Trophoblast cell (in vitro differentiated cells and primary cell): ENCODE measurements around the gene TNNI2.
A peak's percentile ranks its signal among the peaks of the same experiment; 100 is the strongest.

Experiments
- DNase-seq, 2 donors: peaks; one replicate each; pipeline ENCODE4 v3.0.0-alpha.2; 2016
- H2AFZ ChIP-seq: 2 replicates; pipeline ENCODE4 v1.6.1; 2013; ENCODE audit warnings: low read length, moderate library complexity, mild to moderate bottlenecking; ENCODE audit not compliant: insufficient read depth, poor library complexity
- H2AK5ac ChIP-seq: 2 replicates; pipeline ENCODE4 v1.6.1; 2013; ENCODE audit warnings: mild to moderate bottlenecking, low read length
- H2BK120ac ChIP-seq: 2 replicates; pipeline ENCODE4 v1.6.1; 2013; ENCODE audit warnings: low read length, mild to moderate bottlenecking, moderate library complexity; ENCODE audit not compliant: insufficient read depth, poor library complexity
- H2BK12ac ChIP-seq: 2 replicates; pipeline ENCODE4 v1.6.1; 2013; ENCODE audit warnings: mild to moderate bottlenecking, low read length, moderate library complexity
- H2BK5ac ChIP-seq: 2 replicates; pipeline ENCODE4 v1.6.1; 2013; ENCODE audit warnings: low read length, low read depth, moderate library complexity, mild to moderate bottlenecking; ENCODE audit not compliant: poor library complexity
- H3K14ac ChIP-seq: 2 replicates; pipeline ENCODE4 v1.6.1; 2013; ENCODE audit warnings: mild to moderate bottlenecking, low read length
- H3K18ac ChIP-seq: 2 replicates; pipeline ENCODE4 v1.6.1; 2013; ENCODE audit warnings: mild to moderate bottlenecking, low read length
- H3K23ac ChIP-seq: 2 replicates; pipeline ENCODE4 v1.6.1; 2013; ENCODE audit warnings: low read length
- H3K27ac ChIP-seq: 2 replicates; pipeline ENCODE4 v1.5.1; 2013; ENCODE audit warnings: low read depth, mild to moderate bottlenecking, inconsistent platforms, low read length, moderate library complexity
- H3K27me3 ChIP-seq: 2 replicates; pipeline ENCODE4 v1.6.1; 2013; ENCODE audit warnings: inconsistent platforms, mild to moderate bottlenecking, low read length, moderate library complexity; ENCODE audit not compliant: insufficient read depth
- H3K36me3 ChIP-seq, 2 experiments: 1 replicate in 1 of 2; 2 replicates in 1 of 2; pipeline ENCODE4 v1.6.1; 2013; ENCODE audit warnings: low read length in 2 of 2, mild to moderate bottlenecking in 2 of 2, moderate library complexity in 1 of 2; ENCODE audit not compliant: insufficient read depth in 2 of 2, control insufficient read depth in 1 of 2
- H3K4ac ChIP-seq: 2 replicates; pipeline ENCODE4 v1.6.1; 2013; ENCODE audit warnings: low read depth, mild to moderate bottlenecking, low read length, moderate library complexity
- H3K4me1 ChIP-seq, 2 experiments: 1 replicate in 1 of 2; 2 replicates in 1 of 2; pipeline ENCODE4 v1.6.1; 2013; ENCODE audit warnings: low read length in 2 of 2, mild to moderate bottlenecking in 2 of 2, moderate library complexity in 1 of 2; ENCODE audit not compliant: insufficient read depth in 2 of 2, control insufficient read depth in 1 of 2
- H3K4me2 ChIP-seq: 2 replicates; pipeline ENCODE4 v1.6.1; 2013; ENCODE audit warnings: inconsistent platforms, mild to moderate bottlenecking, low read length, moderate library complexity
- H3K4me3 ChIP-seq: 2 replicates; pipeline ENCODE4 v1.5.1; 2013; ENCODE audit warnings: mild to moderate bottlenecking, low read depth, low read length, inconsistent platforms
- H3K79me1 ChIP-seq: one replicate; pipeline ENCODE4 v1.6.1; 2013; ENCODE audit warnings: low read length
- H3K79me2 ChIP-seq: 2 replicates; pipeline ENCODE4 v1.6.1; 2013; ENCODE audit warnings: low read length, mild to moderate bottlenecking; ENCODE audit not compliant: control insufficient read depth, insufficient read depth, poor library complexity
- H3K9ac ChIP-seq: 2 replicates; pipeline ENCODE4 v1.6.1; 2013; ENCODE audit warnings: mild to moderate bottlenecking, low read length
- H3K9me3 ChIP-seq: 2 replicates; pipeline ENCODE4 v1.6.1; 2013; ENCODE audit warnings: low read depth, mild to moderate bottlenecking, control low read depth, inconsistent platforms, low read length; ENCODE audit not compliant: insufficient read depth
- H4K12ac ChIP-seq: 2 replicates; pipeline ENCODE4 v1.6.1; 2013; ENCODE audit warnings: low read depth, mild to moderate bottlenecking, low read length, moderate library complexity
- H4K8ac ChIP-seq: 2 replicates; pipeline ENCODE4 v1.6.1; 2013; ENCODE audit warnings: low read depth, mild to moderate bottlenecking, low read length, moderate library complexity
- H4K91ac ChIP-seq: one replicate; pipeline ENCODE4 v1.6.1; 2013; ENCODE audit warnings: low read depth, mild to moderate bottlenecking, low read length, moderate library complexity
- WGBS: extraction: QIAGEN DNeasy Blood & Tissue Kit; methylation state at CpG from one replicate; pipeline ENCODE4 v1.1.7; 2013; ENCODE audit warnings: missing lambda C conversion rate; ENCODE audit not compliant: insufficient read length, insufficient coverage; ENCODE audit errors: extremely low coverage; 5-methylcytosine and 5-hydroxymethylcytosine counted together

The TNNI2 gene

DNA sequence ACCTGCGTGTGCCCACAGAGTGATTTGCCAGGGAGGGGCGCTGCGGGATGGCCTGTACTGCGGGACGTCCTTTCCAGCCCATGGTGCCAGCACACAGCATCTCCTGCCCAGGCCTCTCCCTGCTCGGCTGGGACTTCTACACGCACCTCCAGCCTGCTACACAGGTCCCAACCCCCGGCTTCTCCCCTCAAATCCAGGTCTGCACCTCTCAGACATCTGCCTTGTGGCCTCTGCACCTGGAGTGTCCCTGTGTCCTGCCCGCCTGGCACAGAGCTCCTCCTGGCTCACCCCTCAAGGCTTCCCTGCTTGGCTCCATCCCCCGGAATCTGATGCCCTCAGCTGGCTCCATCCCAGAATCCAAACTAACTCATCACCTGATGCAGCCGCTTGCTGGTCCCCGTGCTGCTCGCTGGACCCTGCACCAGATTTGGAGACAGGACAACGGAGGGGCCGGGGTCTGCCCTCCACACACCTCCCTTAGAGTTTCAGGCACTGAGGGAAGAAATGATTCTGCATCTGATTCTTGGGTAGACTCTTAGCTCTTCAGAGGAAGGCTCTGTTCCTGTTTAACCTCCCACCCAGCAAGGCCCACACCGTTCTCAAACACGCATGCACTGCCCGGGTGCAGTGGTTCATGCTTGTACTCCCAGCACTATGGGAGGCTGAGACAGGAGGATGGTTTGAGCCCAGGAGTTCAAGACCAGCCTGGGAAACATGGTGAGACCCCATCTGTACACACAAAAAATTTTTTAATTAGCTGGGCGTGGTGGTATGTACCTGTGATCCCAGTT is 10.1 kb downstream of the TNNI2 start:
- Histone ChIP-seq H3K27me3 (no peaks in the 10 kb centered on the region), H3K4me1 (peaks cover 3 to 5% of the 10 kb centered on the region in 2 experiments), H2BK12ac (no peak overlapping the region), H3K9ac (no peak overlapping the region), H3K9me3 (no peaks in the 10 kb centered on the region), H2BK5ac (no peak overlapping the region), H3K79me2 (no peaks in the 10 kb centered on the region), H3K4ac (no peak overlapping the region), H3K4me2 (no peak overlapping the region), H3K14ac (no peak overlapping the region), H3K18ac (no peak overlapping the region), H3K23ac (no peak overlapping the region), H3K36me3 (no peaks in the 10 kb centered on the region), H3K4me3 (no peak overlapping the region), H4K12ac (no peak overlapping the region), H2AK5ac (no peak overlapping the region), H2BK120ac (no peak overlapping the region), H3K27ac (no peak overlapping the region), H3K79me1 (peaks cover 2% of the 10 kb centered on the region), H4K8ac (no peak overlapping the region), H2AFZ (no peak overlapping the region), H4K91ac (no peak overlapping the region)
- no CpG with 5 or more reads among the region's 19 CpGs for WGBS
- no peak for DNase-seq

DNA sequence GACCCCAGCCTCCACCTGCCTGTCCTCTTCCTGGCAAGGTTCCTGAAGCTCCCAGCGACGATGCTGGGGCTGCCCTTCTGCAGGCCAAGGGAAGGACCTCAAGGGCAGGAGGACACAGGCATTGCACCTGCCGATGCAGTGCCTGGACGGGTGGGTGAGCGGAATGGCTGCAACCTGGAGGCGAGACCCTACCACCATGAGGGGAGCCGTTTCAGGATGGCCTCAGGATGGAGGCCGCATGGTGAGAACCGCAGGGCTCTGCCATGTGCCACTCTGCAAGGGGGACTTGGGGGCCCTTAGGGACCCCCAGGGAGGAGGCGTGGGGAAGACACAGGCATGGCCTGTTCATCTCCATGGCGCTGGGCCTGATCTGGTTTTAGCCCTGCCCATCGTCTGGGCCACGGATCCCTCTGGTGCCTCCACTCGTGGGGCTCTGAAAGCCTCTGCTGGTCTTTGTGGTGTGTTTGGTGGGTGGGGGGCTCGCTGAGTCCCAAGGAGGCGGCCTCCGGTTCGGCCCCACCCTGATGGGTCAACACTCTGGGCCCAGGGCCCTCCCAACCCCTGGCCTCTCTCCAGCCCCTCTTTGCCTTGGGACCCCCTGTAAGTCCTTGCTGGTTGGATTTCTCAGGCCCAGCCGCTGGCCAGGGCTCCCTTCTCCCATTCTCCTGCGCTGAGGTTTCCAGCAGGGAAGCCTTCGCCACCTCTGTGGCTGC is 12.8 kb downstream of the TNNI2 start:
- H3K27ac ChIP-seq = no peak overlapping the region
- H3K4me1 ChIP-seq = peaks cover 7 to 10% of the 10 kb centered on the region in 2 experiments
- no peaks in the 10 kb centered on the region for H3K36me3 ChIP-seq
- no peak overlapping the region for H4K12ac ChIP-seq
- H3K79me1 ChIP-seq = peaks cover 5% of the 10 kb centered on the region
- H2AK5ac ChIP-seq = no peak overlapping the region
- H3K4me3 ChIP-seq = peak overlapping the region; percentile 37
- H2BK12ac ChIP-seq = no peak overlapping the region
- H3K18ac ChIP-seq = no peak overlapping the region
- H2BK120ac ChIP-seq = no peak overlapping the region
- WGBS = no CpG with 5 or more reads among the region's 21 CpGs
- H3K14ac ChIP-seq = no peak overlapping the region
- DNase-seq = no peak
- no peak overlapping the region for H3K4me2 ChIP-seq
- no peaks in the 10 kb centered on the region for H3K79me2 ChIP-seq
- no peak overlapping the region for H3K9ac ChIP-seq
- H3K23ac ChIP-seq = no peak overlapping the region
- no peak overlapping the region for H2AFZ ChIP-seq
- H3K27me3 ChIP-seq = no peaks in the 10 kb centered on the region
- no peak overlapping the region for H3K4ac ChIP-seq
- no peak overlapping the region for H4K91ac ChIP-seq
- H2BK5ac ChIP-seq = no peak overlapping the region
- no peak overlapping the region for H4K8ac ChIP-seq
- no peaks in the 10 kb centered on the region for H3K9me3 ChIP-seq

DNA sequence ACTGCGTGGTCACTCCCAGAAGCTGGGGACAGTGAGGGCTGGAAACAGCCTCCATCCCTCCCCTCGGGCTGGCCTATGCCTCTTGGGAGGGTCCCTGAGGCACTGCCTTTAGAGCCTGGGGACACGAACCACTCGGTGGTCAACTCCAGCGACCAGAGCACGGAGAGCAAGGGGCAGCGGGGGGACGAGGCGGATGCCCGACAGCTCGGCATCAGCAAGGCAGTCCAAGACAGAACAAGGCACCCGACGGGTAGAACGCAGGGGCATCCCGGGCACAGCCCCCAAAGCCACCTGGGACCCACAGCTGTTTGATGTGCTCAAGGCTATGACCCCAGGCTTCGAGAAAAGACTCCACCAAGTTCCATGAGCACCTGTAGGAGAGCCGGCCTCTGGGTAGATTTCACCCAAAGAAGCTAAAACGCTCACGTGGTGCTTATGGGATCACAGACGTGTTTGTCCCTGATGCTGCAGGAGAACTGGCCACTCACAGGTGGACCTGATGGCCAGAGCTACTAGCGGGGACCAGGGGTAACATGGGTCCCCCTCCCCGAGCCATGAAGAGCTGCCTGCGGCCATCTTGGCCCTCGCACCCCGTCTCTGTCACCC is 13.6 kb downstream of the TNNI2 start:
- Histone ChIP-seq H3K27me3 (no peaks in the 10 kb centered on the region), H3K23ac (no peak overlapping the region), H3K4ac (no peak overlapping the region), H2AK5ac (no peak overlapping the region), H3K18ac (no peak overlapping the region), H3K27ac (no peak overlapping the region), H3K9me3 (no peaks in the 10 kb centered on the region), H3K79me2 (no peaks in the 10 kb centered on the region), H4K91ac (no peak overlapping the region), H3K9ac (no peak overlapping the region), H3K4me1 (peaks cover 7 to 10% of the 10 kb centered on the region in 2 experiments), H4K12ac (no peak overlapping the region), H3K79me1 (peaks cover 5% of the 10 kb centered on the region), H2BK120ac (no peak overlapping the region), H2BK12ac (no peak overlapping the region), H2AFZ (no peak overlapping the region), H2BK5ac (no peak overlapping the region), H3K4me3 (no peak overlapping the region), H3K14ac (no peak overlapping the region), H3K4me2 (no peak overlapping the region), H4K8ac (no peak overlapping the region), H3K36me3 (no peaks in the 10 kb centered on the region)
- no CpG with 5 or more reads among the region's 25 CpGs for WGBS
- no peak for DNase-seq

DNA sequence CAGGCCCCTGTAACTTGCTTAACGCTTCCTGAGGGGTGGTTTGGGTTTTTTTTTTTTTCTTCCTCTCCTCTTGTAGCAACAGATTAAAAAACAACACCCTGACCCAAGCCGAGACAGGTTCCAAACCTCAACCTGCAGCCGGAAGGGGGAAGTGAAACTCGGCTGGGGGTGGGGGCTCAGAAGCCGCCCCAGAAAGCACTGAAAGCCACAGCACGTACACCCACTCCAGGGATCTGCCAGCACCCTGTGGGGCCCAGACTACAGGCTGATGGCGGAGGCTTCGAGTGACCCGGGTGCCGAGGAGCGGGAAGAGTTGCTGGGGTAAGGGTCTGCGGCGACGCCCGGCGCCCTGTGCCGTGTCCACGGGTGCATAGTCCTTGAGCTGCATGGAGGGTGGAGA is 14.1 kb downstream of the TNNI2 start, which contains the start of gene LSP1:
LSP1 (plus strand) TSS at position 208 of the 400 bp plus-strand sequence; CDS start at position 269, 61 bp downstream.
- Histone ChIP-seq H4K8ac (no peak within 1 kb of the TSS), H3K4me1 (peaks cover 7 to 10% of the 10 kb centered on the region in 2 experiments), H2BK120ac (no peak within 1 kb of the TSS), H2BK5ac (no peak within 1 kb of the TSS), H3K9me3 (no peaks in the 10 kb centered on the region), H2BK12ac (no peak within 1 kb of the TSS), H3K36me3 (no peaks in the 10 kb centered on the region), H4K91ac (no peak within 1 kb of the TSS), H4K12ac (no peak within 1 kb of the TSS), H3K4ac (no peak within 1 kb of the TSS), H3K4me2 (no peak within 1 kb of the TSS), H3K9ac (no peak within 1 kb of the TSS), H3K79me2 (no peaks in the 10 kb centered on the region), H3K23ac (no peak within 1 kb of the TSS), H3K79me1 (peaks cover 5% of the 10 kb centered on the region), H3K27ac (no peak within 1 kb of the TSS), H3K27me3 (no peaks in the 10 kb centered on the region), H3K18ac (no peak within 1 kb of the TSS), H2AFZ (no peak within 1 kb of the TSS), H3K14ac (no peak within 1 kb of the TSS), H2AK5ac (no peak within 1 kb of the TSS), H3K4me3 (no peak within 1 kb of the TSS)
- DNase-seq = no peak
- no CpG with 5 or more reads among the region's 18 CpGs for WGBS
